Stimulated activated CD8-positive, alpha-beta memory T cell treated with anti-CD3 and anti-CD28 coated beads, Interleukin-4, amount 100 ng/mL, for 48 hours (primary cell): ENCODE data around the gene WDR59.
"Not testable (repeated sequence)": the region's sequence is repeated elsewhere in the genome, so short reads cannot be mapped to it uniquely, and the experiment has no call there.

ENCODE experiments used
- DNase-seq: peaks from one replicate; pipeline ENCODE4 v3.0.0-alpha.2; 2020

Gene WDR59

DNA sequence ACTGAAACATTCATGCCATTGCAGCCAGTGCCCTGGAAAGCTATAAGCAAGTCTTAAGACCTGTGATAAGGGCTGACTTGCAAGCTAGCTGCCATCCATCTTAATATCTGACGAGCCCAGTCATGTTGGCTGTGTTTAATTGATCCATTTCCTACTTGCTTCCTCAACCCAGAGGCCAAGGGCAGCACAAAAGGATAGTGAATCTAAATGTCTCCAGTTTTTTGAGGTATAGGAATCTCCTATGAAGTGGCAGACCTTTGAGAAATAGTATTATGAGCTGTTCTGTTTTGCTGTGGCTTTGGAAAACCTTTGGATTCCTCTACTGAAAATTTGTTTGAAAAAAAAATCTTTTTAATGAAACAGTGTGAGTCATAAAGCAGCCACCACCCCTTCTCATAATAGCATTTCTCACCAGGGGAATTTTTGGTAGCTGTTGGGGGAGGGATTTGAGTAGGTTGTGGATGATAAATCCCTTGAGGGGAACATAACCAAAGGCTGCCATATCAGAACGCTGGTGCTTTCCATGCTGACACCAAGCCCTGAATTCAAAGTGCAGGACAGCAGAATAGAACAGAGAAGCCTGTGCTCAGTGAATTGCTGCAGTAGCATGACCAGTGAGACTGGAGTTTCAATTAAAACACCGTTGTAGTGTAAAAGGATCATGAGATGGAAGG lies 26.8 kb upstream of the WDR59 start:
- peak; percentile 60 for DNase-seq

DNA sequence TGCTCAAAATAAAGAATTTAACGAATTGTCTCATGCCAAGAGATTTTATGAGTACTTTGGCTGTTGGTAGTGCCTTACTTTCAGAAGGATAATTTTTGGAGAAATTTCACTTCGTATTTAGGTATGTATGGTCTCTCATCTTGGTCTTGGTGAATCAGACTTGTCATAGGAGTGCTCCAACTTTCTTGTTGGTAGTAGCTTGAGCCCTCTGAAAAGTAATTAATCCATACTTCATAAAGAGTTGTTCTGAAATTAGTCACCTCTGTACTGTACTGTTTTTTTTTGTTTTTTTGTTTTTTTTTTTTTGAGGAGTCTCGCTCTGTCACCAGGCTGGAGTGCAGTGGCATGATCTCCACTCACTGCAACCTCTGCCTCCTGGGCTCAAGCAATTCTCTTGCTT lies 25.5 kb upstream of the WDR59 start:
- no peak for DNase-seq

DNA sequence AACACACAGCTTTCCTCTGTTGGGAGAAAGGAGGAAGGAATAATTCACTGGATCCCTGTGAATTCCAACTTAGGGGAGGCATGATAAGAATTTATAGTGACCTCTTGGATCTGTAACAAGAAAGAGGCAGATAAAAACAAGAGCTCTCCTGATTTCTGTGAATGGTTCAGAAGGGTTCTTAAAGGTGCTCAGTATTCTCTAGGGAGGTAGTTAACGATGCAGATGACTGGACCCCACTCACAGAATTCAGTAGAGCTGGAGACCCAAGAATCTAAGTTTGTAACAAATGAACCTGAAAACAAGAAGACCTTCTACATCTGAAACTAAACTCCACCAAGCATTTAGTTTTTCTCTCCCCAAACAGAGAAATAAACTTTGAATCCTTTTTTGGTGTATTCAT lies 22.5 kb upstream of the WDR59 start:
- no peak for DNase-seq

DNA sequence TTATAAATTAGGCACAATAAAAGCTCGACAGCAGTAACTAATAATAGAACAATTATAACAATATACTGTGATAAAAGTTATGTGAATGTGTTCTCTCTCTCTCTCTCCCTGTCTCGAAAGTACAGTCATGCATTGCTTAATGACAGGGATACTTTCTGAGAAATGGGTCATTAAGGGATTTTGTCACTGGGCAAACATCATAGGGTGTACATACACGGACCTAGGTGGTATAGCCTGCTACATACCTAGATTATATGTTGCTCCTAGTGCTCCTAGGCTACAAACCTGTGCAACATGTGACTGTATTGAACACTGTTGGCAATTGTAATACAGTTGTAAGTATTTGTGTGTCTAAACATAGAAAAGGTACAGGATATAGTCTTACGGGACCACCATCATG lies 20.8 kb upstream of the WDR59 start:
- no peak for DNase-seq

DNA sequence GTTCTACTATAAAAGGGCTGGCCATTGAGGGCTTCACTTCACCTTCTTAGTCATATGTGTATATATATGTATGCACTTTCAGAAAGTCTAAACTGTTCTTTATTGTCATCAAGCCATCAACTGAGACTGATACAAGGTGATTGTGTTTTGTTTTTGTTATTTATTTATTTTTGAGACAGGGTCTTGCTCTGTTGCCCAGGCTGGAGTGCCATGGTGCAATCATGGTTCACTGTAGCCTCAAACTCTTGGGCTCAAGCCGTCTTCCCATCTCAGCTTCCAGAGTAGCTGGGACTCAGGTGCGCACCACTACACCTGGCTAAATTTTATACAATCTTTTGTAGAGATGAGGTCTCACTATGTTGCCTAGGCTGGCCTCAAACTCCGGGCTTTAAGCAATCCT lies 19.5 kb upstream of the WDR59 start:
- DNase-seq = no peak

DNA sequence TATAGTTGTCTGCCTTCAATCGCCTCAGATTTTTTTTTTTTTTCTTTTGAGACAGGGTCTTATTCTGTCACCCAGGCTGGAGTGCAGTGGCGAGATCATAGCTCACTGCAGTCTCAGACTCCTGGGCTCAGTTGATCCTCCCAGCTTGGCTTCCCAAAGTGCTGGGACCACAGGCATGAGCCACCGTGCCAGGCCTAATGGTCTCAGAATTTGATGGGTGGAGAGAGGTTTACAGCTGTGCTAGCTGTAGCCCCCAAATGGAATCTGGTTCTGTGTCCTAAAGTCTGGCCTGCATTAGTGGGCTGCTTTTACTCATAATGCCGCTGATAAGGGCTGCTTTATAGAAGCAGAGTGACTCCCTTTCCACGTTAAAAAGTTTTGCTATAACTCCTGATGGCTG lies 19.0 kb upstream of the WDR59 start:
- DNase-seq = no peak

DNA sequence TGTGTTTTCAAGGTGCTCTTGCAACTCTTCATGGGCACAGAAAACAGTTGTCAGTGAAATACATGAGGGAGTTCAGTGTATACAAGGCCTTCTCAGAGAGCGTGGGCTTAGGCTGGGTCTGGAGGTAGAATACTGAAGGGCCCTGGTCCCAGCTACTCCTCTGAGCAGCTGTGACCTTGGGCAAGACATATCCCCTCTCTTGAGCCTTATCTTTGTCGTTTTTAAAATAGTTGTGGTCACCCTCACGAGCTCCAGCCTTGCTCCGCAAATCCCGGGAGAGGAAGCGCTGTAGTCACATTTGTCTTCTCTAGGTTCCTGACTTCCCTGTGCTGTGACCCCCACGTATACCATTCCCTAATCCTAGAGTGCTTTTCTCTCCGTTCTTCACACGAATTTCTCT lies 17.6 kb upstream of the WDR59 start:
- DNase-seq = no peak

DNA sequence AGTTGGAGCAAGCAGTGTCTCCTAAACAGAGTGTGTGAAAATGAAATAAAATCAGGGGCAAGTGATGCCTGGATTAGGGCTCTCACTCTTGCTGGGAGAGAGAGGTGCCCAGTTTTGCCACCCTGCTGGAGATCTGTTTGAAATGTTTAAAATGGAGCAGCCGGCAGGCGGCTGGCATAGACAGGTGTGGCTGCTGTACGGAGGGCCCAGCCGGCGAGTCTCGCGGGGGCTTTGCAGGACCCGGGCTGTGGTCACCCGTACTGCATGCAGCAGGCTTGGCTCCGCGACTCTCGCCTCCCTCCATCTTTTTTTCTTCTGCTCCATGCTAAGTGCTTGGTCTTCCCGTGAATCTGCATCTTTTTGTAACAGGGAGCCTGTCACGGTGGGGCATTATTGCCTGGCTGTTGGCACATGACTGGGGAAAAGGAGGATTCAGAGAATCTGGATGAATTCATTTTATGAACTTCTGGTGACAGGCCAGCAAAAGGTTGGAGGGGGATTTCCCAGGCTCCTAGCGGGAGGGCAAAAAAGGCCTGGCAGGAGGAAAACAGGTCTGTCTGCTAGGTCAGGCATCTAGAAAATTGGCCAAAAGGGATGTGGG lies 15.7 kb upstream of the WDR59 start:
- DNase-seq = no peak

DNA sequence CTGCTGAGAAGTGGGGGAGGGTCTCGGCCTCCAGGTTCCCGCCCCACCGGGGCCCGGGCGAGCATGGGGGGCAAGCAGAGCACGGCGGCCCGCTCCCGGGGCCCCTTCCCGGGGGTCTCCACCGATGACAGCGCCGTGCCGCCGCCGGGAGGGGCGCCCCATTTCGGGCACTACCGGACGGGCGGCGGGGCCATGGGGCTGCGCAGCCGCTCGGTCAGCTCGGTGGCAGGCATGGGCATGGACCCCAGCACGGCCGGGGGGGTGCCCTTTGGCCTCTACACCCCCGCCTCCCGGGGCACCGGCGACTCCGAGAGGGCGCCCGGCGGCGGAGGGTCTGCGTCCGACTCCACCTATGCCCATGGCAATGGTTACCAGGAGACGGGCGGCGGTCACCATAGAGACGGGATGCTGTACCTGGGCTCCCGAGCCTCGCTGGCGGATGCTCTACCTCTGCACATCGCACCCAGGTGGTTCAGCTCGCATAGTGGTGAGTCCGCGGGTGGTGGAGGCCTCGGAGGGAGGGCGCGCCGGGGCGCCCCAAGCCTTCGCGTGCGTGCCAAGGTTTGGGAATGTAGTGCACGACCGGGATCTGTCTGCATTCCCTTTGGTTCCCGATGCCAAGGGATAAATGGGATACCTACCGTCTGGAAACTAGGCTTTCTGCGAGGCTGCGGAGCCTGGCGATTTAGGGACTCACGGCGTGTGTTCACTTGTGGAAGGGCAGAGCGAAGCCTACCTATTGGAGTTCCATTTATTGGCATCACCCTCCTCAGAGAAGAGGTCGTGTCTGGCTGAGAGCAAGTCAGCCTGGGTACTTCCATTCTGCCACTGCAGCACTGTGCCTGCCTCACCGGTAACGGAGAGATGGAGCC lies 14.9 kb upstream of the WDR59 start:
- DNase-seq = peak; percentile 68

DNA sequence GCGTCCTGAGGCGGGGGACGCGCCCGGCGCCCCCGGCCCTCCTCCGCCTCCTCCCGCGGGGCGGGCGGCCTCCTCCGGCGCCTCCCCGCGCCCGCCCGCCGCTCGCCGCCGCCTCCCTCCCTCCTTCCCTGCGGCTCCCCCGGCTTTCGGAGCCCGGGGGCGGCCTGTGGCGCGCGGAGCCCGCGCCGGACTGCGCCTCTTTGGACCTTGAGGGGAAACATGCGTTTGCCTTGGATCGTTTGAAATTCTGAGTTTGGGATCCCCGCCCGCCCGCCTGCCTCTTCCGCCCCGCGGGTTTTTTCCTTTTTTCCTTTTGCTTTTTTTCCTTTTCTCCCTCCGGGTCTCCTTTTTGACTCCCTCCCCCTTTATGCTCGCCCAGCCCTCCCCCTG lies 14.3 kb upstream of the WDR59 start:
- peak; percentile 44 for DNase-seq

DNA sequence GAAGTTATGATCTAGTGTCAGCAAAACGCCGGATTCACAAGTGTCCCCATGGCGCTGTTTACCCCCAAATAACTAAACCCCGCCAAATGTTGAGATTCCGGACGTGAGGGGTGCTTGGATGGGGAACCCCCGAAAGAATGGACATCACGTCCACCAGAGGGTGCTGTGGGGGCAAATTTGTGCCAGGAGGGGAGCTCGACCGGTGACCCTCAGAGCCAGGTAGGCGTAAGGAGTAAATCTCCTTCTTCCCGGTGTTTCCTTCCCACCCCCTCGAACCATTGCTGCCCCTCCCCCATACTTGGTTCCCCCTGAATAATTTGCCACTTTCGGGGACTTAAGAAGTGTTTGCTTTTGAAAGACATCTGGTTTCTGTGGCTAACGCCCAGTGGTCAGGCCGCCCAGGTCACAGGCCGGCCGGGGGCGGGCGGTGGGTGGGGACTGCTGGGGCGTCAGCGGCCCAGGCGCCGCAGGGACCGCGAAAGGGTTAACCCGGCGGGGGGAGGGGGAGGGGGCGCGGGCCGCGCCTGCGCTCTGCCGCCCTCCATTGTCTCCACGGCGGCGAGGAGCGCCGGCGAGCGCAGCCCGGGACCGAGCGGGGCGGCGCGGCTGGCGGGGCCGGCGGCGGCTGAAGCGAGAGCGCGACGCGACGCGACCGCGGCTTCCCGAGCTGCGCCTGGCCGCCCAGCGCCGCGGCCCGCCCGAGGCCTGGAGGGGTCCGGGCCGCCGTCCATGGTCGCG lies 13.7 kb upstream of the WDR59 start, which contains the start of gene ZNRF1:
ZNRF1 (plus strand) TSS at position 544 of the 738 bp plus-strand sequence. CDS start 648 bp downstream, outside the sequence.
- peak; percentile 90 for DNase-seq

DNA sequence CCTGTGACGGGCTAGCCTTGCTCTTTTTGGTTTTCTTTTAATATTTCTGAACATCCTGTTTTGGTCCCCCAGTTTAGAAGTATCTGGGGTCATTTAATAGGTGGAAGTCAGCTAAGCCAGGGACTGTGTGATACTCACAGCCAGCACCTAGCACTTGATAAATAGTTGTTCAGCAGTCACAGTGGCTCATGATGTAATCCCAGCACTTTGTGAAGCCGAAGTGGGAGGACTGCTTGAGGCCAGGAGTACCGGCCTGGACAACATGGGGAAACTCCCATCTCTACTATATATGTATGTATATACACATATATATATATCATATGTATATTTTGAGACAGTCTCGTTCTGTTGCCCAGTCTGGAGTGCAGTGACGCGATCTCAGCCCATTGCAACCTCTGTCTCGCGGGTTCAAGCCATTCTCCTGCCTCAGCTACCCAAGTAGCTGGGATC lies 12.1 kb upstream of the WDR59 start:
- no peak for DNase-seq

DNA sequence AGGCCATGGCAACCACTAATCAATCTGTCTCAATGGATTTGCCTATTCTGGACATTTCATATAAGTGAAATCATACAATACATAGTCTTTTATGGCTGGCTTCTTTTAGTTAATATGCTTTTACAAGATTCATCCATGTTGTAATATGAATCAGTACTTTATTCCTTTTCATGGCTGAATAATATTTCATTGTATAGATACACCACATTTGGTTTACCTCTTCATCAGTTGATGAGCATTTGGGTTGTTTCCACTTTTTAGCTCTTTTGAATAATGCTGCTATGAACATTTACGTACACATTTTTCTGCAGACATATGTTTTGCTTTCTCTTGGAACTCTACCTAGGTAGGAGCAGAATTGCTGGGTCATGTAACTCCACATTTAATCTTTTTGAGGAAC lies 11.1 kb upstream of the WDR59 start:
- no peak for DNase-seq

DNA sequence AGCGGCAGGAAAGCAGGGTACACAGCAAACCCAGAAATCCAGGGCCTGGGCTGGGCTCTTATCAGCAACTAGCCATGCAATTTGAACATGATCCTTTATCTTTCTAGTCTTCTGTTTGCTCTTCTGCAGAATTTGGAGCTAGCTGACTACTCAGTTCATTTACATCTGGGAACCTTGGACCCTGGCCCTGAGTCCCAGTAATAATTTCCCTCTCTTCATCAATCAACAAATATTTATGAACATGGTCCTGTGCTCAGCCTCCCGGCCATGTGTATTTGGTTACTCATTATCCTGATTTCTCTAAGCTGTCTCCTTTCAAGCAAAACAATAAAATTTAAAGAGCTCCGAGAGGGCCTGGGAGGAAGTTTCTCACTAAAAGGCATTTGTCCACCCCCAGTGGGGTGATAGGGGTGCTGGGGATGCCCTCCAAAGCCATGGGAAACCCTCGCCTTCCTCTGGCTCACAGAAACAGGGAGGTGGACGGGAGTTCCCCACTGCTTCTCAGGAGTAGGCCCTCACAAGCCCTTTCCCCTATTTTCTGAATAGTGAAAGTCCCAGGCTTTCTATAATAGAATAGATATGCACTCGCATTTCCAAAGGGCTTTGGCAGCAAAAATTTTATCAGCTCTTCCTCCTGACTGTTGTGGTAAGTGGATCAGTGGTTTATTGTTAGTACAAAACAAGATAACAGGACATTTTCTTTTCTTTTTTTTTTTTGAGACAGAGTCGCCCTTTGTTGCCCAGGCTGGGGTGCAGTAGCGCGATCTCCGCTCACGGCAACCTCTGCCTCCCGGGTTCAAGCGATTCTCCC lies 6.9 kb upstream of the WDR59 start:
- DNase-seq = no peak

DNA sequence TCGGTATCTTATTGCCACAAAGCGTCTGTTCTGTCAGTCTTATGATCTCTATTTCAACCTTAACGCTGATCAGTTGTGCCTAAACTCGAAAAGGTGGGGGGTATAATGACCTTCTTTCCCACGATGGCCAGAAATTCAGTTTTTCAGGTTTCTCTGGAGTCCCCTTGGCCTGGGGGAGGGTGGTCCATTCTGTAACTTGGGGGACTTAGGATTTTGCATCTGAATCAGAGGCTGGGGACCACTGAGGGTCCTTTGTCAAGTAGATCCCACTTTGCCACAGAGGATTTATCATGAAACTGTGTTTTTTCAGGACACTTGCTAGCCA lies 6.3 kb upstream of the WDR59 start:
- DNase-seq = no peak

DNA sequence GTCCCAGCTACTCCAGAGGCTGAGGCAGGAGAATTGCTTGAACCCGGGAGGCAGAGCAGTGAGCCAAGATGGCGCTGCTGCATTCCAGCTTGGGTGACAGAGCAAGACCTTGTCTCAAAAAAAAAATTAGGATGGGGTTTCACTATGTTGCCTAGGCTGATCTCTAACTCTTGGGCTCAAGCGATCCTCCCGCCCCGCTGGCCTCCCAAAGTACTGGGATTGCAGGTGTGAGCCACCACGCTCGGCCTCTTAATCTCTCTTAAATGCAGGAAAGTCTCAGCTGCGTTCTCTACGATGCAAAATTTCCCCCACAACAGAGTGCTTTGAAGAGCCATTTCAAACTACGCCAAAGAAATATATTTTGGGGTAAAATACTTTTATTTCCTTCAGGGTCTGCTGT lies 5.9 kb upstream of the WDR59 start:
- DNase-seq = no peak

DNA sequence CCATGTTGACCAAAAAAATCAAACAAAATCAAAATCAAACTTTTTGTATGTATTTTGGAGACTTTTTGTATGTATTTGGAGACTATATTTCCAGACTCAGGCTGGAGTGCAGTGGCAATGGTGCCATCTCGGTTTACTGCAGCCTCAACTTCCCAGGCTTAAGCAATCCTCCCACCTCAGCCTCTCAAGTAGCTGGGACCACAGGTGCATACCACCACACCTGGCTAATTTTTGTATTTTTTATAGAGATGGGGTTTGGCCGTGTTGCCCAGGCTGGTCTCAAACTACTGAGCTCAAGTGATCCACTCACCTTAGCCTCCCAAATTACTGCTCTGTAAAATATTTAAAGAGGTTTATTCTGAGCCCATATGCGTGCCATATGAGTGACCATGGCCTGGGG lies 4.9 kb upstream of the WDR59 start:
- not testable (repeated sequence) for DNase-seq

DNA sequence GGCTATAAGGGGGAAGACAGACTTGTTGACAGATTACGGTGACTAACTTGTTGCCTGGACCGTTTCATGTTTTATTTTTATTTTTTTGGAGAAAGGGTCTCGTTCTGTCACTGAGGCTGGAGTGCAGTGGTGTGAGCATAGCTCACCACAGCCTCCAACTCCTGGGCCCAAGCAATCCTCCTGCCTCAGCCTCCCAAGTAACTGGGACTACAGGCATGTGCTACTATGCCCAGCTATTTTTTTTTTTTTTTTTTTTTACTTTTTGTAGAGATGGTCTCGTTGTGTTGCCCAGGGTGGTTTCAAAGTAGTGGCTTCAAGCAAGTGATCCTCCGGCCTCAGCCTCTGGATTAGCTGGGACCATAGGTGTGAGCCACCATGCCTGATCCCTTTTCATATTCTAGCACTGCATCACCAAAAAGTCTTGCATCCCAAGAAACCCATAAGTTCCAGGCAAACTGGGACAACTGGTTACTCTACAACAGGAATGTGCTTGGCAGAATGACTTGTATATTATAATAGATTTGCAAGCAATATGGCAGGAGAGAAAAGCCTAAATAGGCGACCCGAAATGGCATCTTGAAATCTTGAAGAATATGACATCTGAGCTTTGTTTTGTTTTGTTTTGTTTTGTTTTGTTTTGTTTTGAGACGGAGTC lies 2.2 kb upstream of the WDR59 start:
- DNase-seq = no peak

DNA sequence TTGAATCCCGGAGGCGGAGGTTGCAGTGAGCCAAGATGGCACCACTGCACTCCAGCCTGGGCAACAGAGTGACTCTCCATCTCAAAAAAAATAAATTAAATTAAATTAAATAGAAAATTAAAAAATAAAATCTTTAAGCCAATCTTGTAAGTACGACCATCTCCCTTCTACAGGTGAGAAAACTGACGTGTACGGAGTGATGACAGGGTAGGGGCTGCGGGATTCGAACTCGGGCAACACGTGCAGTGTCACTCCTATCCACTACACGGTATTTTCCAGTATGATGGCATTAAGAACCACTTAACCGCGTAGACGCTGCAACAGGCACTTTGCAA lies 762 bp downstream of the WDR59 start:
- DNase-seq = no peak

DNA sequence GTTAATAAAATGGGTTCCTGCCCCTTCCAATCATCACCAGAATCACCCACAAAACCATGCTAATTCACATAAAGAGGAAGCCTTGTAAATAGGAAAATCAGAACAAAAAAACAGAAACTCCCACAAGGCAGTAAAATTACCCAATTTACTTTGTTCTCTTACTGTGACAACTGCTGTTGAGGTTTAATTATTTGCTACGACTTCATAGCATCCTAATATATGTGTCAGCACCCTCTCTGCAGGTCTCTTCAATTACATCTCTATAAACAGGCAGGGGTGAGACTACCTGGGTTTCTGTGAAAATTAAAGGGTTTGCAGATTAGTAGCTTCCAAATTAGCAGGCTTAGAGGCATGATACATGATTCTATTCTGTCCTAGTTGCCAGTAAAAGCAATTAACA lies 2.7 kb downstream of the WDR59 start:
- DNase-seq = no peak

DNA sequence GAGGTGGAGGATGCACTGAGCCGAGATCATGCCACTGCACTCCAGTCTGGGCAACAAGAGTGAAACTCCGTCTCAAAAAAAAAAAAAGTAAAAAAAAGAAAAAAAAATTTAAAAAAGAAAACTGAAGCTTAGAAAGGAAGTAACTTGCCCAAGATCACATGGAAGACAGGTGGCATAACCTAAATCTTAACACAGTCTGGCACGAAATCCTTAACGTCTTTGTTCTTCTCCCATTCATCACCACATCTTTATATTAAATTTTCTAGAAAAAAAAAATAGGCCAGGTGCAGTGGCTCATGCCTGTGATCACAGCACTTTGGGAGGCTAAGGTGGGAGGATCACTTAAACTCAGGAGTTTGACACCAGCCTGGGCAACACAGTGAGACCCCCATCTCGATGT lies 9.3 kb downstream of the WDR59 start:
- no peak for DNase-seq

DNA sequence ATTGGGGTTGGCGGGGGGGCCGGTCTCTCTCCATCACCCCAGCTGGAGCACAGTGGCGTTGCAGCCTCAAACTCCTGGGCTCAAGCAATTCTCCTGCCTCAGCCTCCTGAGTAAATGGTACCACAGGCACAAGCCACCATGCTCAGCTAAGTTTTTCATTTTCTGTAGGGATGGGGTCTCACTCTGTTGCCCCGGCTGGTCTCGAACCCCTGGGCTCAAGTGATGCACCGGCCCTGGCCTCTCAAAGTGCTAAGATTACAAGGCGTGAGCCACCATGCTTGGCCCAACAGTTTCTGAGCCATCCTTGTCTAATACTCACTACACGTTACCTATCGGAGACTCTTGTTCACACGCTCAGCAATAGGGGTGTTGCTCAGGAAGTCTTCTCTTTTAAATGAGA lies 11.6 kb downstream of the WDR59 start:
- no peak for DNase-seq
